ENCODE measurements around the gene C10orf53. TPM values are rescaled to one million over a fixed set of nuclear protein-coding genes. Genes with fewer than 3 reads are reported as not detected.

Gene C10orf53
- total RNA-seq, 2 experiments from 2014 or later, result not detected

DNA sequence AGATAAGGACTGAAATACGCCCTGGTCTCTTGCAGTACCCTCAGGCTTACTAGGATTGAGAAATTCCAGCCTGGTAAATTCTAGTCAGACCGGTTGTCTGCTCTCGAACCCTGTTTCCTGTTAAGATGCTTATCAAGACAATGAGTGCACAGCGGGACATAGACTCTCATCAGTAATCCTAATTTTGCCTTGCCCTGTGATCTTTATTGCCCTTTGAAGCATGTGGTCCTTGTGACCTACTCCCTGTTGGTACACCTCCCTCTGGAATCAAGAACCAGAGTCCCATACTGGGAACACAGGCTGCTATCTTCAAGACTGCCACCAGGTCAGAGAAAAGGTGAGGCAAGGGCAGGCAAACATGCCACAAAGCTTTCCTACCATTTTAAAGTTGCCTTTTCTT is 7.2 kb downstream of the C10orf53 start:
- H3K4me3 Mint-ChIP-seq, result no peak overlapping the region
- peaks cover 56% of the 10 kb centered on the region for H3K27me3 Mint-ChIP-seq
- DNase-seq, result no peak
- no peak for ATAC-seq
- H3K27ac Mint-ChIP-seq, result no peak overlapping the region
- CTCF ChIA-PET, result no interaction called here
- H3K9me3 Mint-ChIP-seq (ENCODE audit: low read depth), result no peaks in the 10 kb centered on the region
- peaks cover 1% of the 10 kb centered on the region for H3K36me3 Mint-ChIP-seq
- H3K4me1 Mint-ChIP-seq, result no peaks in the 10 kb centered on the region

DNA sequence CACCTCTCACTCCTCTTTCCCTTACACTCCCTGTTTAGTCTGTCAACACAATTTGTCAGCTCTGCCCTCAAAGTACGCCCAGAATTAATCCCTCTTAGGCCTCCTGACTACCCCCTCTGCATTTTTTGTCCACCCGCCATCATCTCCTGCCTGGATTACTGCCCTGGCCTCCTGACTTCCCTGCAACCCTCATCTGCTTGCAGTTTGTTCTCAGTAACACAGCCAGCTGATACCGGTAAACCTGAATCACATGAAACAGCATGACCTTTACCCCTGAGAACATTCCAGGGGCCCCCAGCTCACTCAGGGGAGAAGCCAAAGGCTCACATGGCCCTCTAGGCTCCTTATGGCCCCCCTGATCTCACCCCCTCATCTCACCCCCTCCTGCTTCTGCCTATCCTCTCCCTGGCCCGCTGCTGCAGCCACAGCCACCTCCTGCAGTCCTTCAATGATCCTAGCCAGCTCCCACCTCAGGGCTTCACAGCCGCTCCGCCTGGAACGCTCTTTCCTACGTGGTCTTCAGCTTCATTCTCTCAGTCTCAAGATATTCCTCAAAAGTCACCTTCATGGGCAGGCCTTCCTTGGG is 8.9 kb downstream of the C10orf53 start:
- CTCF ChIA-PET, result no interaction called here
- ATAC-seq (no peak), DNase-seq (no peak)
- Mint-ChIP-seq H3K4me3 (no peak overlapping the region), H3K27ac (no peak overlapping the region), H3K36me3 (peaks cover 1% of the 10 kb centered on the region), H3K27me3 (peaks cover 63% of the 10 kb centered on the region), H3K9me3 (ENCODE audit: low read depth) (no peaks in the 10 kb centered on the region), H3K4me1 (no peaks in the 10 kb centered on the region)

DNA sequence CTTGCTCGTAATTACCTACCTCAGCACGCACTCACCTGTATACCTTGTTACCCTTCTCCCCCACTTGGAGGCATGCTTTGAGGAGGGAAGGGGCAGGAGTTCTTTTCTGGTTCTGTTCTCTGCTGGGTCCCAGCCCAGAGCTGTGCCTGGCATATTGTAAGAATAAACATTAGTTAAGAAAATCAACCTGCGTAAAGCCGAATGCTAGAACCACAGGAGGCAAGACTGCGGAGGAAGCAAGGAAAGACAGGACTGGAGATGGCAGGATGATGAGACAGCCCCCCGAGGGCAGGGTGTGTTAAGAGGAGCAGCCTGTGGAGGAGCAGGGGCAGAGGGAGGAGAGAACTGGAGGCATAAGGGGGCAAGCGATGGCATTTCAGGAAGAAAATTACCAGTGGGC is 9.5 kb downstream of the C10orf53 start:
- ATAC-seq, result no peak

DNA sequence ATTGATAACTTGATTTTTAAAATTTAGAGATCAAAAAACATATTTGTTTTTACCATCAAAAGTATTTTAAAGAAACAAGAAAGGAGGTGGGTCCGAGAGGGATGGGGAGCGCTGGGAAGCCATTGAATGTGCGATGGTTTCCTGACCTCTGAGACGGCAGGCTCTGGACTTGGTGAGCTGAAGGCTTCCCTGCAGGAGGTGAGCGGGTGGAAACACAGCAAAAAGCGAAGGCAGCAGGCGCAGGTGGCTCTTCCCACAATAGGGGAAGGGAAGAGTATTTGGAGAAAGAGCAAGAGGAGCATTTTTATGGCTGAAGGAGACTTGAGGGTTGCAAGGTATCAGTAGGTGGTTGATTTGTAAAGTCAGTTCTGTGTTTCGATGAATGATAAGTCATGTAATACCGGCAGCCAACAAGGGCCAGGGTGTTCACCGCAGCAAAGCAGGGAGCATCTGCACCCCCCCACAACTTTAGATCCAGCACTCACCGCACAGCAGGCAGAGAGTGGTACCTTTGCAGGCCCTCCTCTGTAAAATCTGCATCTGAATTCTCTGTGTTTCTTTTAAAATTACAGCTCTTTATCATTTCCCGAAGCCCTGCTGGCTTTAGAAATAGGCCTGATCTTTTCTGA is 10.5 kb downstream of the C10orf53 start:
- peaks cover 62% of the 10 kb centered on the region for H3K27me3 Mint-ChIP-seq
- H3K4me3 Mint-ChIP-seq, result no peak overlapping the region
- H3K27ac Mint-ChIP-seq, result no peak overlapping the region
- H3K9me3 Mint-ChIP-seq (ENCODE audit: low read depth), result no peaks in the 10 kb centered on the region
- DNase-seq (no peak), ATAC-seq (no peak)
- H3K4me1 Mint-ChIP-seq, result no peaks in the 10 kb centered on the region
- CTCF ChIA-PET, result no interaction called here
- peaks cover 1% of the 10 kb centered on the region for H3K36me3 Mint-ChIP-seq

More for the DNA sequence above, 9.5 kb downstream of the C10orf53 start:
- no peak overlapping the region for H3K4me3 Mint-ChIP-seq
- CTCF ChIA-PET, result no interaction called here
- no peak overlapping the region for H3K27ac Mint-ChIP-seq
- H3K36me3 Mint-ChIP-seq, result peaks cover 1% of the 10 kb centered on the region
- no peaks in the 10 kb centered on the region for H3K9me3 Mint-ChIP-seq (ENCODE audit: low read depth)
- no peak for DNase-seq
- peaks cover 67% of the 10 kb centered on the region for H3K27me3 Mint-ChIP-seq
- H3K4me1 Mint-ChIP-seq, result no peaks in the 10 kb centered on the region

DNA sequence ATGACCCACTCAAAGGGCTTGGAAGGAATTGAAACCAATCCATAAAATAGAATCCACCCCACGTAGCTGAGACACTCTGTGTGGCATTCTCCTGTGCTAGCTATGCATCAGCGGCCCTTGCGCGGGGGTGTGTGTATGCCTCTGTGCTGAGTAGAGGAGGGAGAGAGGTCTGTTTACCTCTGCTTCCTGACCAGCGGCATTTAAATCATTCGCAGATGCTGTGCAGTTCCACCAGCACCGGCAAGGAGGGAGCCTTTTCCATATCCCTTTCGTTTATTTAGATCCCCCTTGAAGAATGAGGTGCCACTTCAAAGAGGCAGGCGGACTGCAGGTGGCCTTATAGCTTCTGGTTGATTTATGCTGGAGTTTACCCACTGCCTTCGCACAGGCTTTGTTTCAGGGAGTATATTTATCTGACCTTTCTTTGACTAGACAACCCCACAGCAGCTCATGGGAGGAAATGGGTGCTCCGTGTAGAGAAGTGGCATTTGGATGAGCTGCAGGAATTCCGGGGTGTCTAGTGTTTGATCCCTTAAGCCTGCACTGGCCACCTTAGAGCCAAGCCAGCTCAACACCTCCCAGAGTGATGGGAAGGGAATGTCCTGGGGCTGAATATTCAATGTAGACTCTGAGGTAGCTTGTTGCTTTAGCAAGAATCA is 11.4 kb downstream of the C10orf53 start:
- Mint-ChIP-seq H3K9me3 (ENCODE audit: low read depth) (no peaks in the 10 kb centered on the region), H3K4me3 (no peak overlapping the region), H3K4me1 (no peaks in the 10 kb centered on the region), H3K36me3 (peaks cover 1% of the 10 kb centered on the region), H3K27ac (no peak overlapping the region), H3K27me3 (peaks cover 64% of the 10 kb centered on the region)
- no peak for ATAC-seq
- DNase-seq, result no peak
- CTCF ChIA-PET, result no interaction called here

DNA sequence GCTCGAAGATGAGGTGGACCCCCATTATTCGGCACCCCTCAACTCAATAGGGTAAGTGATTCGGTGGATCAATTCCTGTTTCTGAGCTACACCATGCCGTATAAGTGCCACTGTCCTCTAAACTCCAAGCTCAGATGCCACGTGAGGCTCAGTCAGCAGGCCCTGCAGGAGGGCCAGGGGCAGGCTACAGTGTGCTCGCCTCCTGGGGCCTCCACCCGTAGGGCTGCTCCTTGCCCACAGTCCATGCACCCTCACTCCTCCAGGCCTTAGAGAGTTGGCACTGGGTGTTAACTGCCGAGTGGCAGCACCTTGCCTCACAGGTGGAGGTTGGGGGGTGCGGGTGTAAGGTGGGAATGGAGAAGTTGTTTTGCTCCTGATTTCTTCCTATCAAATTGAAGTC is 12.1 kb downstream of the C10orf53 start:
- Mint-ChIP-seq H3K4me1 (no peaks in the 10 kb centered on the region), H3K9me3 (ENCODE audit: low read depth) (no peaks in the 10 kb centered on the region), H3K36me3 (peaks cover 1% of the 10 kb centered on the region), H3K27me3 (peaks cover 64% of the 10 kb centered on the region), H3K27ac (no peak overlapping the region), H3K4me3 (no peak overlapping the region)
- DNase-seq (no peak), ATAC-seq (no peak)
- CTCF ChIA-PET, result no interaction called here

DNA sequence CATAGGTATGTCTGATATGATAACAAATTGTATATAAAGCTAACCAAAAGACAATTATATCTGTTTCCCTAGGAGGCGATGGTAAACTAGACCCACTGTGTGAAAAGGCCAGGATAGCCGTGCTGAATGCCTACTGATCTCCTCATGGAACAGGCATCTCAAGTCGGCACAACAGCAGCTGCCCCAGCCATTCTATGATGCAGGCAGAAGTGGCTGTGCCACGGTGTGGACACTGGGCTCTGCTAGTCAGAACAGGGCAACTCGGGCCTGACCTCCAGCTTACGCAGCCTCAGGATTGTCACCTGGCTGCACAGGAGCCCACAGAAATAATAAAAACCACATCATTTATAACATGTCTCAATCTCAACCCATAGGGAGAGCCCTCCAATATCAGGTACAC is 15.0 kb downstream of the C10orf53 start:
- no peaks in the 10 kb centered on the region for H3K4me1 Mint-ChIP-seq
- H3K27me3 Mint-ChIP-seq, result peaks cover 43% of the 10 kb centered on the region
- CTCF ChIA-PET, result no interaction called here
- no peak for ATAC-seq
- DNase-seq, result no peak
- no peak overlapping the region for H3K27ac Mint-ChIP-seq
- H3K9me3 Mint-ChIP-seq (ENCODE audit: low read depth), result no peaks in the 10 kb centered on the region
- H3K4me3 Mint-ChIP-seq, result no peak overlapping the region
- peaks cover 1% of the 10 kb centered on the region for H3K36me3 Mint-ChIP-seq

DNA sequence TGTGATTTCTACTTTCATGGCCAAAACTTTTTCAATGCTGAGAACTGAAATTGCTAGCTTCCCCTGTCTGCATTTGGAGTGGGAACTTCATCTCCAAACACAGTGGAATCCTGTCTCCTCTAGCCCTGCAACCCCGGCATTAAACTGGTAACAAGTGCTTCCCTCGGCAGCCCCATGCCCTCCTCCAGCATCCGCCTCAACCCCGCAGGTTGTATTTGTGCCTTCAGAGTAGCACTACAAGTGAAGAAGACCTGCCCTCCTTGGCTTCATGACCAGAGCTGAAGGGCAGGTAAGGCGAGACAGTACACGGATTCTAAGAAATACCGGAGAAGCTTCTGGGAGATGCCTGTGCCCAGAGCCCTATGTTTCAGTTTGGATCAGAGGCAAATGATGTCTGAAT is 16.9 kb downstream of the C10orf53 start:
- Mint-ChIP-seq H3K36me3 (no peaks in the 10 kb centered on the region), H3K4me3 (no peak overlapping the region), H3K27me3 (peaks cover 30% of the 10 kb centered on the region), H3K9me3 (ENCODE audit: low read depth) (no peaks in the 10 kb centered on the region), H3K4me1 (no peaks in the 10 kb centered on the region), H3K27ac (no peak overlapping the region)
- DNase-seq (no peak), ATAC-seq (no peak)
- CTCF ChIA-PET, result no interaction called here

DNA sequence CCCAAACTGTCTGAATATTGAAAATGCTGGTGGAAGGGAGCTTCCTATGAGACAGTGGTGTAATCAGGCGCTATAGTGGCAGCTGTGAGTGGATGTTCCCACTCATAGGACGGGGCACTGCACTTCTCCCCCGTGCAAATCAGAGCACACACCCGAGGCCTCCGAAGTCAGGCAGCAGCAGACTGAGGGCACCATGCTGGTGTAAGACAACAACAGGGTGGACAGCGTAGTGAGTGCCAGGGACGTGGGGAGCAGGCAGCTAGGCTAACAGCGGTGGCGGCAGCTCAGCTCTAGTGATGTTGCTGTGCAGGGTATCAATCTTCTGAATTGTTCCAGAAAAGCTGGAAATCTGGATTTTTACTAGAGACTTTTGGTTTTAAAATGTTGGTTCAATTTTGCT is 19.2 kb downstream of the C10orf53 start:
- H3K36me3 Mint-ChIP-seq, result no peaks in the 10 kb centered on the region
- ATAC-seq, result no peak
- CTCF ChIA-PET, result no interaction called here

DNA sequence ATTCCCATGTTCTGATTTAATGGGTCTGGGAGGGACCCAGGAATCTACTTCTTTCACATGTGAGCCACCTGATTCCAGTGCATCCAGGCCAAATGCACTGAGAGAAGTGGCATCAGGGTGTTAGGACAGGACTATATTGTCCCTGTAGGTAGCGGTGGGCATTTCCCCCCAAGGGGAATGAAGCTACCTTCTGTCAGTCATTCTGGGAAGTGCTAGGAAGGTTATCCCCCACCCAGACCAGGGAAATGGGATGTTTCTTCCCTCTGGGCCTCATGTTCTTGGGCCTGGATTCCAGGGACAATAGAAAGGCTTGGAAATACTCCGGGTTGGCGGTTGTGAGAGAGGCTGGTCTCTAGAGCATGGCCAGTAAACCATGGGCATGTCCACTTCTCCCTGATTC is 20.8 kb downstream of the C10orf53 start:
- H3K9me3 Mint-ChIP-seq (ENCODE audit: low read depth), result no peaks in the 10 kb centered on the region
- H3K36me3 Mint-ChIP-seq, result no peaks in the 10 kb centered on the region
- no peaks in the 10 kb centered on the region for H3K4me1 Mint-ChIP-seq
- ATAC-seq (no peak), DNase-seq (no peak)
- CTCF ChIA-PET, result no interaction called here
- no peak overlapping the region for H3K4me3 Mint-ChIP-seq
- H3K27me3 Mint-ChIP-seq, result peaks cover 10% of the 10 kb centered on the region
- no peak overlapping the region for H3K27ac Mint-ChIP-seq

More for the DNA sequence above, 19.2 kb downstream of the C10orf53 start:
- H3K4me1 Mint-ChIP-seq, result no peaks in the 10 kb centered on the region
- H3K27me3 Mint-ChIP-seq, result peaks cover 12% of the 10 kb centered on the region
- H3K9me3 Mint-ChIP-seq (ENCODE audit: low read depth), result no peaks in the 10 kb centered on the region
- H3K4me3 Mint-ChIP-seq, result no peak overlapping the region
- H3K27ac Mint-ChIP-seq, result no peak overlapping the region
- no peak for DNase-seq

DNA sequence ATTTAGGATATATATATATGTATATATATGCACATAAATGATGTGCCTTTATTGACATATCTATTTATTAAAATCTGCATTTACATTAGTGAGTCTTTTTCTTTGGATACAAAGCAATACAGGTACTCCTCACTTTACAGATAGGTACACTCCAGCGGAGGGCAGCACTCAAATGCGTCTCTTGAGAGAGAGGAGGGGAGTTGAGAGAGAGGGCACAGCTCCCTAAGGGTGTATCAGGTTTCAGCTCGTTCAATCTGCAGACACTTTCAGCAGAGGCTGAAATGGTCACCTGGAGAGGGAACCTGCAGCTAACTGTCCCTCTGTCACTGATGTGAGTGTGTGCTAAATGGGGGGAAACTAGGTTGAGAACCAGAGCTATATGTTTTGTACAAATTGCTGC is 21.5 kb downstream of the C10orf53 start:
- ATAC-seq (no peak), DNase-seq (no peak)
- no peaks in the 10 kb centered on the region for H3K36me3 Mint-ChIP-seq
- H3K4me1 Mint-ChIP-seq, result no peaks in the 10 kb centered on the region
- H3K9me3 Mint-ChIP-seq (ENCODE audit: low read depth), result no peaks in the 10 kb centered on the region
- H3K4me3 Mint-ChIP-seq, result no peak overlapping the region
- CTCF ChIA-PET, result no interaction called here
- no peak overlapping the region for H3K27ac Mint-ChIP-seq
- H3K27me3 Mint-ChIP-seq, result peaks cover 10% of the 10 kb centered on the region

DNA sequence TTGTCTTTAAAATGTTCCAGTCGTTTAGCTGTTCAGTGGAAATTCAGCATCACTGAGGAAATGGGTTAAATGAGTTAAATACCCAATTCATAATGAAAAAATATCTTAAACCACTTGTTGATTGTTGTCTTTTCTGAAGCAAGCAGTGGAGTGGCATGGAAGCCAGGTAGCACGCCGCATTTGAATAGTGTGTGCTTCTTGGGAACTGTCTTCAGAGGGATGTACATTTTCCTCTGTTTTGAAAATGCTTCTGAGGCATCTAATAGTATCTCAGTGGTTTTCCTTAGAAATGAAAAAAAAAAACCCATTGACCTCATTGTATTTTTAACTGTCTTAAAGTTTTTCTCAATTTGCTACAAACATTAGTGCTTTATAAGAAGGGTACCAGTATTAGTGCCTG is 28.1 kb downstream of the C10orf53 start:
- CTCF ChIA-PET, result no interaction called here
- no peaks in the 10 kb centered on the region for H3K9me3 Mint-ChIP-seq (ENCODE audit: low read depth)

DNA sequence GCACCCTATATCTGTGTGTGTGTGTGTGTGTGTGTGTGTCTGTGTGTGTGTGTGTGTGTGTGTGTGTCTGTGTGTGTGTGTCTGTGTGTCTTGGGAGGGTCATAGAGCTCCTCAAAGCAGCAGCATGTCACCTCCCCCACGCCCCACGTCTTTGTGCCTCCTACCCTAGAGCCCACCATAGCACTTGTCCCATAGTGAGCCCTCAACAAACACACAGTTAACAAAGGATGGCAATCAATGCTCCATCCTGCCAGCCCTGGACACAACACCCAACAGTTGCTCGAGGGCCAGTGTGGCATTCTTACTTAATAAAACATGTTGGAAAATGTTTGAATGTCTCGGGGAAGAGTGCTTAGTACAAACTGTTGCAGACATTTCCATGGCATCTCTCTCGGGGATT is 30.5 kb downstream of the C10orf53 start:
- H3K9me3 Mint-ChIP-seq (ENCODE audit: low read depth), result no peaks in the 10 kb centered on the region
- DNase-seq (no peak), ATAC-seq (no peak)
- no peaks in the 10 kb centered on the region for H3K36me3 Mint-ChIP-seq
- H3K4me1 Mint-ChIP-seq, result no peaks in the 10 kb centered on the region
- CTCF ChIA-PET, result no interaction called here
- no peak overlapping the region for H3K27ac Mint-ChIP-seq
- no peak overlapping the region for H3K4me3 Mint-ChIP-seq
- H3K27me3 Mint-ChIP-seq, result peaks cover 3% of the 10 kb centered on the region

More for the DNA sequence above, 28.1 kb downstream of the C10orf53 start:
- no peak for ATAC-seq
- Mint-ChIP-seq H3K27ac (no peak overlapping the region), H3K4me1 (no peaks in the 10 kb centered on the region), H3K27me3 (peaks cover 8% of the 10 kb centered on the region), H3K4me3 (no peak overlapping the region), H3K36me3 (no peaks in the 10 kb centered on the region)
- no peak for DNase-seq

DNA sequence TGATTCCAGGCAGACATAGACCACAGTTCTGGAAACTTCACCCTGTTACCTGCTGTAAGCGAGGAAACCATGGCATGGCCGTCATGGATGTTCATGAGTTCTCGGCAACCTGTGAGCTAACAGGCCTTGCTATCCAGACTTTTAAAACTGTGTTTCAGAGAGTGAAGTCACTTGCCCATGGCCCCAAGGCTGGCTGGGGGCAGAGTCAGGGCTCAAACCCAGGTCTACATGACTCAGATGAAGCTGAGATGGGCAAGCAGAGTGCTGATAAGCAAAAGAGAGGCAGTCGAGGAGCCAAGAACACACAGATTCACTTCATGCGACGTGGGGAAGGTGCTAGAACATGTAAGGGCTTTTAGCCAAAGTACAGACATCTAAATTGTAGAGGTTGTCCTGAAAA is 31.5 kb downstream of the C10orf53 start:
- ATAC-seq (no peak), DNase-seq (no peak)
- Mint-ChIP-seq H3K36me3 (no peaks in the 10 kb centered on the region), H3K4me1 (no peaks in the 10 kb centered on the region), H3K27ac (no peak overlapping the region), H3K9me3 (ENCODE audit: low read depth) (no peaks in the 10 kb centered on the region), H3K27me3 (peaks cover 3% of the 10 kb centered on the region), H3K4me3 (no peak overlapping the region)
- CTCF ChIA-PET, result no interaction called here
